ENCODE data around the gene MAGI3.
"Not testable (repeated sequence)": the region's sequence is repeated elsewhere in the genome, so short reads cannot be mapped to it uniquely, and the experiment has no call there.

MAGI3 gene

GRCh38 chr1:113444857-113445256 is 54.5 kb downstream of the MAGI3 start:
- DNase-seq (ENCODE audit: low read depth), result no peak

- DNase-seq (ENCODE audit: low read depth), result no peak
Observed at GRCh38 chr1:113451710-113452109, 61.4 kb downstream of the MAGI3 start.

GRCh38 chr1:113452921-113453770 is 62.8 kb downstream of the MAGI3 start:
- no peak for DNase-seq (ENCODE audit: low read depth)

- DNase-seq (ENCODE audit: low read depth), result no peak
Observed at GRCh38 chr1:113453771-113454083, 63.4 kb downstream of the MAGI3 start.

GRCh38 chr1:113455374-113455773 is 65.1 kb downstream of the MAGI3 start:
- DNase-seq (ENCODE audit: low read depth), result no peak

- DNase-seq (ENCODE audit: low read depth), result no peak
Observed at GRCh38 chr1:113456967-113457366, 66.7 kb downstream of the MAGI3 start.

GRCh38 chr1:113459279-113459678 is 69.0 kb downstream of the MAGI3 start:
- no peak for DNase-seq (ENCODE audit: low read depth)

- no peak for DNase-seq (ENCODE audit: low read depth)
Observed at GRCh38 chr1:113467991-113468390, 77.7 kb downstream of the MAGI3 start.

GRCh38 chr1:113478427-113479195 is 88.3 kb downstream of the MAGI3 start:
- DNase-seq (ENCODE audit: low read depth), result not testable (repeated sequence)

- DNase-seq (ENCODE audit: low read depth), result no peak
Observed at GRCh38 chr1:113479713-113480676, 89.7 kb downstream of the MAGI3 start.

GRCh38 chr1:113485131-113485530 is 94.8 kb downstream of the MAGI3 start:
- not testable (repeated sequence) for DNase-seq (ENCODE audit: low read depth)

GRCh38 chr1:113488576-113489177 is 98.4 kb downstream of the MAGI3 start:
- DNase-seq (ENCODE audit: low read depth), result no peak

GRCh38 chr1:113490384-113490783 is 100.1 kb downstream of the MAGI3 start:
- DNase-seq (ENCODE audit: low read depth), result no peak

GRCh38 chr1:113493533-113493932 is 103.2 kb downstream of the MAGI3 start:
- no peak for DNase-seq (ENCODE audit: low read depth)

- DNase-seq (ENCODE audit: low read depth), result no peak
Observed at GRCh38 chr1:113505357-113505756, 115.0 kb downstream of the MAGI3 start.

GRCh38 chr1:113507552-113508214 is 117.4 kb downstream of the MAGI3 start:
- DNase-seq (ENCODE audit: low read depth), result no peak

- no peak for DNase-seq (ENCODE audit: low read depth)
Observed at GRCh38 chr1:113508364-113509164, 118.2 kb downstream of the MAGI3 start.

GRCh38 chr1:113509766-113510165 is 119.5 kb downstream of the MAGI3 start:
- DNase-seq (ENCODE audit: low read depth), result not testable (repeated sequence)

GRCh38 chr1:113511269-113511668 is 121.0 kb downstream of the MAGI3 start:
- no peak for DNase-seq (ENCODE audit: low read depth)

GRCh38 chr1:113515498-113515897 is 125.2 kb downstream of the MAGI3 start:
- DNase-seq (ENCODE audit: low read depth), result no peak
